MCF 10A (cell line): ENCODE measurements around the gene UNC13B. TPM values are rescaled to one million over a fixed set of nuclear protein-coding genes. Genes with fewer than 3 reads are reported as not detected.

Experiments used
- BruUV-seq: library from RNA; stranded (reverse); fragments of 400-500 nt; replicated peaks from 2 replicates; lab custom pipeline; 2021; lab: Mats Ljungman, UMichigan
- CTCF ChIA-PET: fragments of 300-600 bp; sonication (Branson Sonifier 250); formaldehyde crosslinking; extraction: SDS; loops from one replicate; lab custom pipeline; 2021; ENCODE audit warnings: antibody characterized with exemption, inconsistent platforms; lab: Yijun Ruan, JAX
- POLR2A ChIA-PET: fragments of 300-600, 350-650 bp; sonication (Branson Sonifier 250); formaldehyde crosslinking; extraction: SDS; loops from one replicate; lab custom pipeline; 2020; ENCODE audit warnings: antibody characterized with exemption, inconsistent platforms; lab: Yijun Ruan, JAX
- DNase-seq: peaks from one replicate; pipeline ENCODE4 v3.0.0-alpha.2; 2018; ENCODE audit not compliant: unreplicated experiment
- H3K27ac Mint-ChIP-seq: one replicate; pipeline ENCODE4 v1.8.0; 2022; ENCODE audit warnings: mild to moderate bottlenecking, low read depth, mixed read lengths; ENCODE audit not compliant: unreplicated experiment
- H3K27me3 Mint-ChIP-seq: one replicate; pipeline ENCODE4 v1.8.0; 2022; ENCODE audit warnings: mixed read lengths; ENCODE audit not compliant: insufficient read depth, unreplicated experiment
- H3K36me3 Mint-ChIP-seq: one replicate; pipeline ENCODE4 v1.8.0; 2022; ENCODE audit warnings: mild to moderate bottlenecking, moderate library complexity, mixed read lengths; ENCODE audit not compliant: insufficient read depth, unreplicated experiment
- H3K4me1 Mint-ChIP-seq: one replicate; pipeline ENCODE4 v1.8.0; 2022; ENCODE audit warnings: mixed read lengths; ENCODE audit not compliant: insufficient read depth, unreplicated experiment
- H3K4me3 Mint-ChIP-seq: one replicate; pipeline ENCODE4 v1.8.0; 2022; ENCODE audit warnings: mild to moderate bottlenecking, moderate library complexity, mixed read lengths; ENCODE audit not compliant: unreplicated experiment
- H3K9me3 Mint-ChIP-seq: one replicate; pipeline ENCODE4 v1.8.0; 2022; ENCODE audit warnings: mixed read lengths; ENCODE audit not compliant: unreplicated experiment
- CTCF ChIP-seq: fragments of 200-600 bp; IDR thresholded peaks from one replicate; pipeline ENCODE4 v1.8.0; 2022; ENCODE audit warnings: antibody characterized with exemption, mild to moderate bottlenecking; ENCODE audit not compliant: unreplicated experiment
- intact Hi-C: fragments of 100-400 bp; cut with micrococcal nuclease; formaldehyde crosslinking; loops from 2 replicates; pipeline ENCODE4 v1.14.1; 2022
- total RNA-seq: library from RNA; stranded (reverse); gene quantifications from 2 replicates; pipeline ENCODE4 v1.2.3, GENCODE V29; 2022

Gene UNC13B
- total RNA-seq, 1 experiment from 2014 or later: 22.9 TPM

- DNase-seq: no peak
- TF ChIP-seq CTCF: no peak
- no peaks in the 10 kb centered on the region for H3K4me1 Mint-ChIP-seq
- no peaks in the 10 kb centered on the region for H3K27me3 Mint-ChIP-seq
- POLR2A ChIA-PET: interaction anchor here (1.1 kb wide), 1 partner anchor 11 kb away, joined by 3 read pairs; no protein-coding TSS in a partner anchor
- H3K9me3 Mint-ChIP-seq: peaks cover 12% of the 10 kb centered on the region
- CTCF ChIA-PET: interaction anchor here (1.2 kb wide), 1 partner anchor 32 kb away, joined by 3 read pairs; no protein-coding TSS in a partner anchor
- BruUV-seq: no TSS peak
- intact Hi-C loops: no loop called here
- H3K36me3 Mint-ChIP-seq: no peaks in the 10 kb centered on the region
- H3K27ac Mint-ChIP-seq: no peak overlapping the region
- no peak overlapping the region for H3K4me3 Mint-ChIP-seq
Measured at GRCh38 chr9:35226651-35227050, 64.8 kb downstream of the UNC13B start.

- no TSS peak for BruUV-seq
- POLR2A ChIA-PET: interaction anchor here (1.1 kb wide), 1 partner anchor 10 kb away, joined by 3 read pairs; no protein-coding TSS in a partner anchor
Measured at GRCh38 chr9:35227284-35227683, 65.5 kb downstream of the UNC13B start.

GRCh38 chr9:35229066-35229778 is 67.4 kb downstream of the UNC13B start:
- no peak overlapping the region for H3K27ac Mint-ChIP-seq
- no peaks in the 10 kb centered on the region for H3K27me3 Mint-ChIP-seq
- CTCF ChIA-PET: no interaction called here
- no peaks in the 10 kb centered on the region for H3K9me3 Mint-ChIP-seq
- no TSS peak for BruUV-seq
- POLR2A ChIA-PET: interaction anchor here (0.6 kb wide), 1 partner anchor 1232 kb away, joined by 4 read pairs; no protein-coding TSS in a partner anchor
- H3K36me3 Mint-ChIP-seq: peaks cover 6% of the 10 kb centered on the region
- no peaks in the 10 kb centered on the region for H3K4me1 Mint-ChIP-seq
- no peak overlapping the region for H3K4me3 Mint-ChIP-seq
- intact Hi-C loops: no loop called here
- no peak for DNase-seq
- TF ChIP-seq CTCF: no peak

More at GRCh38 chr9:35227284-35227683, 65.5 kb downstream of the UNC13B start:
- no peak for TF ChIP-seq CTCF
- CTCF ChIA-PET: interaction anchor here (1.2 kb wide), 1 partner anchor 31 kb away, joined by 3 read pairs; no protein-coding TSS in a partner anchor
- Mint-ChIP-seq H3K27me3 (no peaks in the 10 kb centered on the region), H3K27ac (no peak overlapping the region), H3K4me3 (no peak overlapping the region), H3K9me3 (peaks cover 12% of the 10 kb centered on the region), H3K36me3 (no peaks in the 10 kb centered on the region), H3K4me1 (no peaks in the 10 kb centered on the region)
- intact Hi-C loops: no loop called here
- no peak for DNase-seq

- Mint-ChIP-seq H3K4me1 (no peaks in the 10 kb centered on the region), H3K9me3 (no peaks in the 10 kb centered on the region), H3K27me3 (no peaks in the 10 kb centered on the region), H3K36me3 (peaks cover 6% of the 10 kb centered on the region), H3K27ac (no peak overlapping the region), H3K4me3 (no peak overlapping the region)
- no peak for TF ChIP-seq CTCF
- ChIA-PET POLR2A (no interaction called here), CTCF (interaction anchor here (0.7 kb wide), 1 partner anchor 328 kb away, joined by 3 read pairs; no protein-coding TSS in a partner anchor)
- no peak for DNase-seq
- BruUV-seq: no TSS peak
- intact Hi-C loops: no loop called here
Measured at GRCh38 chr9:35229779-35230143, 68.0 kb downstream of the UNC13B start.
